GM12878 (cell line): ENCODE results near the gene CREG2. TPM values are rescaled to one million over a fixed set of nuclear protein-coding genes. Genes with fewer than 3 reads are reported as not detected.

Source experiments
- ATAC-seq: fragments of 200-7000 bp; cut with Tn5 transposase; 3 replicates; pipeline ENCODE4 v1.9.1; 2020; ENCODE audit warnings: mild to moderate bottlenecking, moderate library complexity
- BruUV-seq: library from RNA; stranded (reverse); fragments of 400-500 nt; replicated peaks from 2 replicates; lab custom pipeline; 2021; lab: Mats Ljungman, UMichigan
- CTCF ChIA-PET: fragments of 300-600 bp; sonication (Branson Sonifier 250); formaldehyde crosslinking; extraction: SDS; loops from one replicate; lab custom pipeline; 2021; ENCODE audit warnings: inconsistent platforms; lab: Yijun Ruan, JAX
- POLR2A ChIA-PET: fragments of 350-600 bp; formaldehyde crosslinking; extraction: SDS; loops from one replicate; lab custom pipeline; 2021; ENCODE audit warnings: inconsistent platforms; lab: Charles Lee
- RAD21 ChIA-PET: fragments of 300-600 bp; sonication (Branson Sonifier 250); formaldehyde crosslinking; loops from one replicate; lab custom pipeline; 2023; ENCODE audit warnings: antibody characterized with exemption; ENCODE audit not compliant: unreplicated experiment; lab: Charles Lee
- SMC1A ChIA-PET: fragments of 300-600 bp; sonication (Branson Sonifier 250); formaldehyde crosslinking; loops from one replicate; lab custom pipeline; 2023; ENCODE audit not compliant: unreplicated experiment, uncharacterized antibody; lab: Charles Lee
- DNase-seq: peaks from one replicate; pipeline ENCODE4 v3.0.0-alpha.2; 2011; ENCODE audit warnings: low read depth, low spot score
- FAIRE-seq: peaks from 3 replicates; lab custom pipeline; 2011; peaks lifted over from hg19 to GRCh38; lab: Jason Lieb, UNC
- H2AFZ ChIP-seq: 2 replicates; pipeline ENCODE4 v1.6.0; 2011; ENCODE audit warnings: low read depth, low read length, control low read depth; ENCODE audit not compliant: control insufficient read depth
- H3K27ac ChIP-seq: 2 replicates; pipeline ENCODE4 v1.5.1; 2011; ENCODE audit warnings: control low read depth; ENCODE audit not compliant: control insufficient read depth, insufficient read depth
- H3K27me3 ChIP-seq, 2 experiments: replicated peaks in 1 of 2; 2 replicates each; pipeline versions ENCODE4 v1.6.0 to v1.6.1; 2011; ENCODE audit warnings: low read length in 1 of 2; ENCODE audit not compliant: control insufficient read depth in 2 of 2, insufficient read depth in 2 of 2
- H3K36me3 ChIP-seq, 2 experiments: 2 replicates each; pipeline ENCODE4 v1.5.1; 2011; ENCODE audit warnings: low read length in 1 of 2; ENCODE audit not compliant: control insufficient read depth in 2 of 2, insufficient read depth in 2 of 2
- H3K4me1 ChIP-seq: 2 replicates; pipeline ENCODE4 v1.6.1; 2011; ENCODE audit warnings: mild to moderate bottlenecking, low read length, moderate library complexity, mixed read lengths; ENCODE audit not compliant: control insufficient read depth, insufficient read depth
- H3K4me2 ChIP-seq: 2 replicates; pipeline ENCODE4 v1.6.0; 2011; ENCODE audit warnings: control low read depth; ENCODE audit not compliant: control insufficient read depth, insufficient read depth
- H3K4me3 ChIP-seq: fragments of 200-600 bp; sonication (generic); 2 replicates; pipeline ENCODE4 v1.5.1; 2016
- H3K79me2 ChIP-seq: 2 replicates; pipeline ENCODE4 v1.6.0; 2011; ENCODE audit warnings: low read length; ENCODE audit not compliant: control insufficient read depth, insufficient read depth
- H3K9ac ChIP-seq: 2 replicates; pipeline ENCODE4 v1.8.0; 2011; ENCODE audit warnings: low read length, control low read depth, mixed read lengths; ENCODE audit not compliant: control insufficient read depth, insufficient read depth
- H3K9me3 ChIP-seq: replicated peaks from 3 replicates; pipeline ENCODE4 v1.5.1; 2011; ENCODE audit warnings: mild to moderate bottlenecking, low read length; ENCODE audit not compliant: control insufficient read depth, insufficient read depth
- H4K20me1 ChIP-seq: 2 replicates; pipeline ENCODE4 v1.6.0; 2011; ENCODE audit not compliant: control insufficient read depth, insufficient read depth
- BACH1 ChIP-seq: fragments of 450-650 bp; IDR thresholded peaks from 2 replicates; pipeline ENCODE4 v1.6.1; 2017; ENCODE audit warnings: mild to moderate bottlenecking, borderline replicate concordance
- CHD2 ChIP-seq: IDR thresholded peaks from 2 replicates; pipeline ENCODE4 v1.6.1; 2011; ENCODE audit warnings: low read depth, low read length, improper control_type of control experiment, borderline replicate concordance
- DPF2 ChIP-seq: fragments of 450-650 bp; IDR thresholded peaks from 2 replicates; pipeline ENCODE4 v1.6.1; 2017; ENCODE audit warnings: mild to moderate bottlenecking
- EZH2 ChIP-seq: IDR thresholded peaks from 2 replicates; pipeline ENCODE4 v1.6.1; 2012; ENCODE audit warnings: low read depth, mild to moderate bottlenecking, control low read depth, inconsistent platforms, low read length, borderline replicate concordance; ENCODE audit not compliant: control insufficient read depth
- GATAD2B ChIP-seq: fragments of 450-650 bp; conservative IDR thresholded peaks from 2 replicates; pipeline ENCODE4 v1.6.1; 2017; ENCODE audit warnings: low read depth, mild to moderate bottlenecking, moderate library complexity
- MEF2A ChIP-seq: IDR thresholded peaks from 2 replicates; pipeline ENCODE4 v1.6.1; 2011; ENCODE audit warnings: low read depth, mild to moderate bottlenecking, low read length, moderate library complexity; ENCODE audit not compliant: insufficient read depth
- MTA2 ChIP-seq: fragments of 450-650 bp; IDR thresholded peaks from 2 replicates; pipeline ENCODE4 v1.6.1; 2016; ENCODE audit warnings: low read depth, mild to moderate bottlenecking, moderate library complexity
- PAX8 ChIP-seq: fragments of 450-650 bp; IDR thresholded peaks from 2 replicates; pipeline ENCODE4 v1.6.1; 2017; ENCODE audit warnings: mild to moderate bottlenecking, moderate library complexity
- POLR2A ChIP-seq: IDR thresholded peaks from 2 replicates; pipeline ENCODE4 v1.6.1; 2011; ENCODE audit warnings: low read depth, mild to moderate bottlenecking, low read length
- RAD51 ChIP-seq: fragments of 450-650 bp; IDR thresholded peaks from 2 replicates; pipeline ENCODE4 v1.6.1; 2016; ENCODE audit warnings: moderate library complexity, mild to moderate bottlenecking, inconsistent platforms
- SMAD5 ChIP-seq: IDR thresholded peaks from 2 replicates; pipeline ENCODE4 v1.6.1; 2016; ENCODE audit warnings: antibody characterized with exemption, low read depth
- SRF ChIP-seq, 2 experiments: IDR thresholded peaks; 2 replicates each; pipeline ENCODE4 v1.6.1; 2011; ENCODE audit warnings: low read depth in 2 of 2, low read length in 2 of 2, mild to moderate bottlenecking in 1 of 2, moderate library complexity in 1 of 2
- TAF1 ChIP-seq: IDR thresholded peaks from 2 replicates; pipeline ENCODE4 v1.6.1; 2011; ENCODE audit warnings: mild to moderate bottlenecking, low read depth, low read length, borderline replicate concordance
- YBX1 ChIP-seq: fragments of 450-650 bp; IDR thresholded peaks from 2 replicates; pipeline ENCODE4 v1.6.1; 2016; ENCODE audit warnings: antibody characterized with exemption
- YY1 ChIP-seq: IDR thresholded peaks from 2 replicates; pipeline ENCODE4 v1.6.1; 2011; ENCODE audit warnings: low read depth, mild to moderate bottlenecking, low read length
- WGBS: methylation state at CpG from one replicate; pipeline ENCODE4 v1.1.6; 2016; ENCODE audit warnings: low lambda C conversion rate; ENCODE audit not compliant: insufficient replicate concordance, insufficient coverage; ENCODE audit errors: missing lambda C conversion rate; 5-methylcytosine and 5-hydroxymethylcytosine counted together
- in situ Hi-C: fragments of 300-500 bp; cut with MboI; formaldehyde crosslinking; loops from 9 replicates; pipeline ENCODE4 v1.14.3; 2018; ENCODE audit warnings: mixed read lengths
- intact Hi-C: fragments of 100-400 bp; cut with micrococcal nuclease; formaldehyde crosslinking; loops from one replicate; pipeline ENCODE4 v1.14.2; 2022; ENCODE audit not compliant: unreplicated experiment
- polyA plus RNA-seq, 11 experiments: library from polyadenylated mRNA; depleted of rRNA in 4 of 11; unstranded in 6 of 11; stranded (reverse) in 5 of 11; fragments of >200 nt; fragmentation: Nextera tagmentation in 4 of 11; fragmentation: Illumina TruSeq in 1 of 11; extraction: Ambion mirVana in 4 of 11; extraction: Trizol in 1 of 11; gene quantifications; 1 replicate in 1 of 11; 2 replicates in 10 of 11; pipeline versions ENCODE4 v1.2.1 to v1.2.3, GENCODE V29; 2011 to 2016; ENCODE audit warnings: inconsistent platforms in 2 of 11, missing spikeins in 2 of 11, low read depth in 1 of 11
- total RNA-seq, 4 experiments: library from RNA; depleted of rRNA in 3 of 4; stranded (reverse); fragments of >200 nt in 3 of 4; fragmentation: Illumina TruSeq in 1 of 4; extraction: Trizol in 1 of 4; gene quantifications; 2 replicates each; pipeline versions ENCODE4 v1.2.1 to v1.2.3, GENCODE V29; 2013 to 2021
- TF ChIP-seq, protein P1 (sequence below): fragments of 450-650 bp; IDR thresholded peaks from 2 replicates; pipeline ENCODE4 v1.6.1; 2017; ENCODE audit warnings: low read depth, mild to moderate bottlenecking, moderate library complexity
- TF ChIP-seq, protein P2 (sequence below): IDR thresholded peaks from 2 replicates; pipeline ENCODE4 v1.6.1; 2012; ENCODE audit warnings: low read depth, low read length, improper control_type of control experiment
- TF ChIP-seq, protein P3 (sequence below), 3 experiments: IDR thresholded peaks in 2 of 3; conservative IDR thresholded peaks in 1 of 3; 2 replicates each; pipeline ENCODE4 v1.5.1; 2011; ENCODE audit warnings: low read depth in 3 of 3, low read length in 3 of 3, mild to moderate bottlenecking in 3 of 3, control low read depth in 2 of 3, moderate library complexity in 2 of 3, inconsistent platforms in 1 of 3, mixed read lengths in 1 of 3; ENCODE audit not compliant: control insufficient read depth in 2 of 3, insufficient read depth in 1 of 3; ENCODE audit errors: extremely low read depth in 1 of 3
- TF ChIP-seq, protein P4 (sequence below): fragments of 450-650 bp; IDR thresholded peaks from 2 replicates; pipeline ENCODE4 v1.6.1; 2018; ENCODE audit warnings: mild to moderate bottlenecking, low read depth, moderate library complexity; ENCODE audit not compliant: partially characterized antibody

Gene CREG2
- total and polyA plus RNA-seq, 10 of the 15 experiments (the other 5 are each of a cell fraction or from before 2014, with no cell fraction given): not detected

DNA sequence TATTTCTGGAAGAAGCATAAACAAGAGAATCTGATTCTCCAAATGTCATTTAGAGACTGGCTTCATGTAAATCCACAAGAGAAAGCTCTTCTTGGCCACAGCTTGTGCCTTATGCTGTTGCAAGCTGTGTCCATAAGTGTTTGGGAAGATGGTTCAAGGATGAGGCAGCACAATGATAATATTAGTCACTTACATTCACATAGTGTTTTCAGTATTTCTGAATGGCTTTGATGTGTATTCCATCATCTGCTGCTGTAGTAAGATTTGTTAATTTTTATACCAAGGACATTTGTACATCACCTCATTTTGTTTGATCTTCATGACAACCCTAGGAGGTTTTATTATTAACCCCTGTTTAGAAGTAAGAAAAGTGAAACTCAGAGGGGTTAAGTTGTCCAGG, 29.9 kb downstream of the CREG2 start (continued):
- TF ChIP-seq MEF2A (no peak), DPF2 (no peak)

DNA sequence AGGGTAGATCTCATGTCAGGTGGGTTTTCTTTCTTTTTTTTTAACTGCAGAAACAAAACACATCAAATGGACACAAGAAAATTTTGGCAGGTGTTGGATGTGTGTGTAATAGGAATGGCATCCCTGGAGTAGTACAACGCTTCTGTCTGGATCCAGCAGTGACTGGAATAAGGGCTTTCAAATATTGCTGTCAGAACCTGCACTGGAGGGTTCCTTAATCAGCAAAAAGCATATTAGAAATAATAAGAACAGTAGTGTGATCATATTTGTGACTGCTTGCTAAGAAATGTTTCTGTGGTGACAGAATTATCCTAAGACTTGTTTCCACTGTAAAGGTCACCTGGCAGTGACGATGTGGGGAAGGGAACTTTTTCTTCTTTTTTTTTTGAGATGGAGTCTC, 30.8 kb downstream of the CREG2 start:
- WGBS: 10% methylated on average over 2 of the region's 2 CpGs
- no peaks in the 10 kb centered on the region for H3K4me1 ChIP-seq
- no peak overlapping the region for H3K27ac ChIP-seq
- FAIRE-seq (no peak), ATAC-seq (no peak), DNase-seq (no peak)
- H3K27me3 ChIP-seq: no peaks in the 10 kb centered on the region; a peak in 1 of 4 replicates
- H3K4me3 ChIP-seq: no peak overlapping the region
- H3K4me2 ChIP-seq: no peak overlapping the region
- no peak overlapping the region for H2AFZ ChIP-seq
- intact Hi-C loops: no loop called here
- no peaks in the 10 kb centered on the region for H3K9me3 ChIP-seq
- POLR2A ChIA-PET: no interaction called here
- no peaks in the 10 kb centered on the region for H3K79me2 ChIP-seq
- H4K20me1 ChIP-seq: no peaks in the 10 kb centered on the region
- BruUV-seq: no TSS peak
- SMC1A ChIA-PET: no interaction called here
- CTCF ChIA-PET: no interaction called here
- no peaks in the 10 kb centered on the region for H3K36me3 ChIP-seq
- no peak overlapping the region for H3K9ac ChIP-seq
- in situ Hi-C loops: no loop called here
- RAD21 ChIA-PET: no interaction called here
- TF ChIP-seq EZH2 (no peak), BACH1 (no peak), YY1 (no peak), POLR2A (no peak), CHD2 (no peak), SRF (IDR thresholded peaks at IDR 0.05; ENCODE audit: low read depth in 2 of 2, low read length in 2 of 2) (no peak), MTA2 (no peak), SMAD5 (no peak), TAF1 (no peak), GATAD2B (no peak), RAD51 (no peak), YBX1 (no peak), PAX8 (no peak)
- TF ChIP-seq, protein P1, sequence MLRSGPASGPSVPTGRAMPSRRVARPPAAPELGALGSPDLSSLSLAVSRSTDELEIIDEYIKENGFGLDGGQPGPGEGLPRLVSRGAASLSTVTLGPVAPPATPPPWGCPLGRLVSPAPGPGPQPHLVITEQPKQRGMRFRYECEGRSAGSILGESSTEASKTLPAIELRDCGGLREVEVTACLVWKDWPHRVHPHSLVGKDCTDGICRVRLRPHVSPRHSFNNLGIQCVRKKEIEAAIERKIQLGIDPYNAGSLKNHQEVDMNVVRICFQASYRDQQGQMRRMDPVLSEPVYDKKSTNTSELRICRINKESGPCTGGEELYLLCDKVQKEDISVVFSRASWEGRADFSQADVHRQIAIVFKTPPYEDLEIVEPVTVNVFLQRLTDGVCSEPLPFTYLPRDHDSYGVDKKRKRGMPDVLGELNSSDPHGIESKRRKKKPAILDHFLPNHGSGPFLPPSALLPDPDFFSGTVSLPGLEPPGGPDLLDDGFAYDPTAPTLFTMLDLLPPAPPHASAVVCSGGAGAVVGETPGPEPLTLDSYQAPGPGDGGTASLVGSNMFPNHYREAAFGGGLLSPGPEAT: no peak
- TF ChIP-seq, protein P2, sequence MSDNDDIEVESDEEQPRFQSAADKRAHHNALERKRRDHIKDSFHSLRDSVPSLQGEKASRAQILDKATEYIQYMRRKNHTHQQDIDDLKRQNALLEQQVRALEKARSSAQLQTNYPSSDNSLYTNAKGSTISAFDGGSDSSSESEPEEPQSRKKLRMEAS: no peak
- TF ChIP-seq, protein P3, sequence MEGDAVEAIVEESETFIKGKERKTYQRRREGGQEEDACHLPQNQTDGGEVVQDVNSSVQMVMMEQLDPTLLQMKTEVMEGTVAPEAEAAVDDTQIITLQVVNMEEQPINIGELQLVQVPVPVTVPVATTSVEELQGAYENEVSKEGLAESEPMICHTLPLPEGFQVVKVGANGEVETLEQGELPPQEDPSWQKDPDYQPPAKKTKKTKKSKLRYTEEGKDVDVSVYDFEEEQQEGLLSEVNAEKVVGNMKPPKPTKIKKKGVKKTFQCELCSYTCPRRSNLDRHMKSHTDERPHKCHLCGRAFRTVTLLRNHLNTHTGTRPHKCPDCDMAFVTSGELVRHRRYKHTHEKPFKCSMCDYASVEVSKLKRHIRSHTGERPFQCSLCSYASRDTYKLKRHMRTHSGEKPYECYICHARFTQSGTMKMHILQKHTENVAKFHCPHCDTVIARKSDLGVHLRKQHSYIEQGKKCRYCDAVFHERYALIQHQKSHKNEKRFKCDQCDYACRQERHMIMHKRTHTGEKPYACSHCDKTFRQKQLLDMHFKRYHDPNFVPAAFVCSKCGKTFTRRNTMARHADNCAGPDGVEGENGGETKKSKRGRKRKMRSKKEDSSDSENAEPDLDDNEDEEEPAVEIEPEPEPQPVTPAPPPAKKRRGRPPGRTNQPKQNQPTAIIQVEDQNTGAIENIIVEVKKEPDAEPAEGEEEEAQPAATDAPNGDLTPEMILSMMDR (IDR thresholded peaks at IDR 0.05 in 2 of 3, conservative IDR thresholded peaks at IDR 0.05 in 1 of 3; ENCODE audit: control insufficient read depth in 2 of 3, extremely low read depth in 1 of 3, insufficient read depth in 1 of 3, low read depth in 3 of 3, low read length in 3 of 3): no peak
- TF ChIP-seq, protein P4, sequence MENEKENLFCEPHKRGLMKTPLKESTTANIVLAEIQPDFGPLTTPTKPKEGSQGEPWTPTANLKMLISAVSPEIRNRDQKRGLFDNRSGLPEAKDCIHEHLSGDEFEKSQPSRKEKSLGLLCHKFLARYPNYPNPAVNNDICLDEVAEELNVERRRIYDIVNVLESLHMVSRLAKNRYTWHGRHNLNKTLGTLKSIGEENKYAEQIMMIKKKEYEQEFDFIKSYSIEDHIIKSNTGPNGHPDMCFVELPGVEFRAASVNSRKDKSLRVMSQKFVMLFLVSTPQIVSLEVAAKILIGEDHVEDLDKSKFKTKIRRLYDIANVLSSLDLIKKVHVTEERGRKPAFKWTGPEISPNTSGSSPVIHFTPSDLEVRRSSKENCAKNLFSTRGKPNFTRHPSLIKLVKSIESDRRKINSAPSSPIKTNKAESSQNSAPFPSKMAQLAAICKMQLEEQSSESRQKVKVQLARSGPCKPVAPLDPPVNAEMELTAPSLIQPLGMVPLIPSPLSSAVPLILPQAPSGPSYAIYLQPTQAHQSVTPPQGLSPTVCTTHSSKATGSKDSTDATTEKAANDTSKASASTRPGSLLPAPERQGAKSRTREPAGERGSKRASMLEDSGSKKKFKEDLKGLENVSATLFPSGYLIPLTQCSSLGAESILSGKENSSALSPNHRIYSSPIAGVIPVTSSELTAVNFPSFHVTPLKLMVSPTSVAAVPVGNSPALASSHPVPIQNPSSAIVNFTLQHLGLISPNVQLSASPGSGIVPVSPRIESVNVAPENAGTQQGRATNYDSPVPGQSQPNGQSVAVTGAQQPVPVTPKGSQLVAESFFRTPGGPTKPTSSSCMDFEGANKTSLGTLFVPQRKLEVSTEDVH: no peak
